Lower lobe of right lung (tissue), 2 donors: ENCODE results near the gene BZW1. TPM values are rescaled to one million over a fixed set of nuclear protein-coding genes. Genes with fewer than 3 reads are reported as not detected.

Source experiments
- ATAC-seq, 2 donors: fragments of 200-7000 bp; cut with Tn5 transposase; one replicate each; pipeline ENCODE4 v1.9.1; 2020 to 2022; ENCODE audit warnings: mild to moderate bottlenecking in 2 of 2, moderate library complexity in 2 of 2
- DNase-seq: peaks from one replicate; pipeline ENCODE4 v3.0.0-alpha.2; 2020
- H3K27ac ChIP-seq: fragments of 200-600 bp; one replicate; pipeline ENCODE4 v1.8.0; 2022
- H3K27me3 ChIP-seq: fragments of 200-600 bp; one replicate; pipeline ENCODE4 v1.8.0; 2022; ENCODE audit warnings: low read depth
- H3K36me3 ChIP-seq: fragments of 200-600 bp; one replicate; pipeline ENCODE4 v1.8.0; 2022; ENCODE audit warnings: mild to moderate bottlenecking
- H3K4me1 ChIP-seq: fragments of 200-600 bp; one replicate; pipeline ENCODE4 v1.8.0; 2022
- H3K4me3 ChIP-seq: fragments of 200-600 bp; one replicate; pipeline ENCODE4 v1.8.0; 2022; ENCODE audit warnings: mild to moderate bottlenecking
- H3K9me3 ChIP-seq: fragments of 200-600 bp; one replicate; pipeline ENCODE4 v1.8.0; 2022
- CTCF ChIP-seq: fragments of 200-600 bp; IDR thresholded peaks from one replicate; pipeline ENCODE4 v1.8.0; 2022; ENCODE audit warnings: antibody characterized with exemption, mild to moderate bottlenecking
- intact Hi-C: fragments of 100-400 bp; cut with DNase I; formaldehyde crosslinking; loops from one replicate; pipeline ENCODE4 v1.11.0; 2022
- total RNA-seq: library from RNA; stranded (reverse); fragmentation: NEBNext Ultra II Directional; extraction: Animal tissue kit (Norgen Biotek cat#: 25700); gene quantifications from one replicate; pipeline ENCODE4 v1.2.1, GENCODE V29; 2021
- donor health status: DM: no; HTN: yes; CAD: no; lungs with severe emphysema.

The BZW1 gene
- total RNA-seq, 1 donor from 2014 or later, result 154 TPM

- ATAC-seq (peak in 1 of 2 donors; percentile 51), DNase-seq (no peak)
- no peaks in the 10 kb centered on the region for H3K36me3 ChIP-seq
- H3K27ac ChIP-seq, result no peak overlapping the region
- no peak overlapping the region for H3K4me3 ChIP-seq
- H3K27me3 ChIP-seq, result no peaks in the 10 kb centered on the region
- no peaks in the 10 kb centered on the region for H3K9me3 ChIP-seq
- H3K4me1 ChIP-seq, result no peaks in the 10 kb centered on the region
- intact Hi-C loops, result no loop called here
- no peak for TF ChIP-seq CTCF
Measured at GRCh38 chr2:200786423-200786822, 25.3 kb upstream of the BZW1 start.

- Histone ChIP-seq H3K4me1 (no peaks in the 10 kb centered on the region), H3K27ac (no peak overlapping the region), H3K9me3 (no peaks in the 10 kb centered on the region), H3K36me3 (no peaks in the 10 kb centered on the region), H3K27me3 (no peaks in the 10 kb centered on the region), H3K4me3 (no peak overlapping the region)
- TF ChIP-seq CTCF, result no peak
- ATAC-seq, result peak in 1 of 2 donors; percentile 47
- intact Hi-C loops, result no loop called here
- DNase-seq, result no peak
Measured at GRCh38 chr2:200786826-200787225, 24.9 kb upstream of the BZW1 start.

- Histone ChIP-seq H3K4me3 (no peak overlapping the region), H3K4me1 (no peaks in the 10 kb centered on the region), H3K9me3 (no peaks in the 10 kb centered on the region), H3K27ac (no peak overlapping the region), H3K36me3 (no peaks in the 10 kb centered on the region), H3K27me3 (no peaks in the 10 kb centered on the region)
- DNase-seq, result no peak
- intact Hi-C loops, result no loop called here
- no peak for TF ChIP-seq CTCF
- ATAC-seq, result peak; percentile 65 to 70
Measured at GRCh38 chr2:200787351-200788120, 24.2 kb upstream of the BZW1 start.

GRCh38 chr2:200788121-200788718, 23.5 kb upstream of the BZW1 start:
- Histone ChIP-seq H3K4me1 (no peaks in the 10 kb centered on the region), H3K27ac (no peak overlapping the region), H3K9me3 (no peaks in the 10 kb centered on the region), H3K4me3 (no peak overlapping the region), H3K36me3 (no peaks in the 10 kb centered on the region), H3K27me3 (no peaks in the 10 kb centered on the region)
- no peak for TF ChIP-seq CTCF
- intact Hi-C loops, result no loop called here
- DNase-seq (no peak), ATAC-seq (peak in 1 of 2 donors; percentile 9)

GRCh38 chr2:200790185-200790584, 21.5 kb upstream of the BZW1 start:
- Histone ChIP-seq H3K9me3 (no peaks in the 10 kb centered on the region), H3K4me3 (no peak overlapping the region), H3K4me1 (no peaks in the 10 kb centered on the region), H3K27me3 (no peaks in the 10 kb centered on the region), H3K27ac (no peak overlapping the region), H3K36me3 (no peaks in the 10 kb centered on the region)
- TF ChIP-seq CTCF, result no peak
- intact Hi-C loops, result no loop called here
- DNase-seq (no peak), ATAC-seq (no peak)
